ENCODE data around the gene GTPBP6. TPM values are rescaled to one million over a fixed set of nuclear protein-coding genes. Genes with fewer than 3 reads are reported as not detected.
"Not testable (repeated sequence)": the region's sequence is repeated elsewhere in the genome, so short reads cannot be mapped to it uniquely, and the experiment has no call there.

The GTPBP6 gene
- total RNA-seq, 8 experiments from 2014 or later = 13.3 to 60.2 (median 26.0) TPM

- Histone ChIP-seq H3K27ac (peak overlapping the region; percentile 78 to 83), H3K4me3 (peak overlapping the region; percentile 28 to 53 (median 37))
- H3K4me1 ChIP-seq (replicated peaks in 1 of 2); ATAC-seq (replicated peaks in 6 of 8); in situ Hi-C loops (cut with MboI; ENCODE audit: low pct_unique_long_range_greater_than_20kb in 2 of 9, low sequenced_read_pairs in 9 of 9, unreplicated experiment in 9 of 9): not testable (repeated sequence)
- WGBS, 10 experiments = 43 to 83% (median 69%) methylated on average over 2 to 16 of the region's 21 CpGs; no CpG with 5 or more reads in 2 of the 10 experiments
These were observed 36.5 kb downstream of the GTPBP6 start for GRCh38 chrX:282000-282681.

GRCh38 chrX:281166-281999 lies 37.2 kb downstream of the GTPBP6 start, which contains the start of gene PLCXD1:
Gene PLCXD1 (plus strand): TSS chrX:281381. CDS start chrX:284188, 2,807 bp downstream.
- H3K4me1 ChIP-seq (replicated peaks in 1 of 2) = peaks cover 5 to 8% of the 10 kb centered on the region in 2 donors
- in situ Hi-C loops (cut with MboI; ENCODE audit: low pct_unique_long_range_greater_than_20kb in 2 of 9, low sequenced_read_pairs in 9 of 9, unreplicated experiment in 9 of 9) = no loop called here
- H3K4me3 ChIP-seq = peak within 1 kb of the TSS; percentile 28 to 53 (median 37)
- H3K27ac ChIP-seq = peak within 1 kb of the TSS; percentile 78 to 83
- peak in 6 of 8 experiments; percentile 28 to 85 (median 70) for ATAC-seq (replicated peaks in 6 of 8)
- WGBS, 10 experiments = 4 to 73% (median 22%) methylated on average over 4 to 18 of the region's 25 CpGs; no CpG with 5 or more reads in 6 of the 10 experiments

GRCh38 chrX:280722-281121 lies 37.9 kb downstream of the GTPBP6 start:
- H3K4me1 ChIP-seq (replicated peaks in 1 of 2) = peaks cover 11 to 15% of the 10 kb centered on the region in 2 donors
- in situ Hi-C loops (cut with MboI; ENCODE audit: low pct_unique_long_range_greater_than_20kb in 2 of 9, low sequenced_read_pairs in 9 of 9, unreplicated experiment in 9 of 9); ATAC-seq (replicated peaks in 6 of 8); H3K27ac ChIP-seq: not testable (repeated sequence)
- H3K4me3 ChIP-seq = peak overlapping the region in 3 of 5 donors; percentile 37 to 53 (median 43)
- no CpG with 5 or more reads among the region's 24 CpGs for WGBS, 10 experiments

GRCh38 chrX:279757-280604 lies 38.6 kb downstream of the GTPBP6 start:
- Histone ChIP-seq H3K4me3 (peak overlapping the region in 1 of 5 donors; percentile 30), H3K27ac (peak overlapping the region in 1 of 2 donors; percentile 83)

GRCh38 chrX:276581-277201 lies 41.9 kb downstream of the GTPBP6 start:
- 10 to 80% (median 30%) methylated on average over 1 to 9 of the region's 49 CpGs; no CpG with 5 or more reads in 6 of the 10 experiments for WGBS, 10 experiments
- H3K27ac ChIP-seq = peak overlapping the region in 1 of 2 donors; percentile 87
- in situ Hi-C loops (cut with MboI; ENCODE audit: low pct_unique_long_range_greater_than_20kb in 2 of 9, low sequenced_read_pairs in 9 of 9, unreplicated experiment in 9 of 9) = no loop called here
- peak in 5 of 8 experiments; percentile 6 to 64 (median 37) for ATAC-seq (replicated peaks in 6 of 8)
- peak overlapping the region in 2 of 5 donors; percentile 26 to 30 for H3K4me3 ChIP-seq
- peaks cover 14 to 23% of the 10 kb centered on the region in 2 donors for H3K4me1 ChIP-seq (replicated peaks in 1 of 2)

More at GRCh38 chrX:279757-280604, 38.6 kb downstream of the GTPBP6 start:
- ATAC-seq (replicated peaks in 6 of 8); in situ Hi-C loops (cut with MboI; ENCODE audit: low pct_unique_long_range_greater_than_20kb in 2 of 9, low sequenced_read_pairs in 9 of 9, unreplicated experiment in 9 of 9): not testable (repeated sequence)
- H3K4me1 ChIP-seq (replicated peaks in 1 of 2) = peaks cover 17 to 23% of the 10 kb centered on the region in 2 donors
- 67 to 100% (median 81%) methylated on average over 1 to 10 of the region's 45 CpGs; no CpG with 5 or more reads in 2 of the 10 experiments for WGBS, 10 experiments

- H3K4me3 ChIP-seq = peak overlapping the region in 2 of 5 donors; percentile 26 to 30
- peak; percentile 15 to 98 (median 52) for ATAC-seq (replicated peaks in 6 of 8)
- in situ Hi-C loops (cut with MboI; ENCODE audit: low pct_unique_long_range_greater_than_20kb in 2 of 9, low sequenced_read_pairs in 9 of 9, unreplicated experiment in 9 of 9) = no loop called here
- 0 to 38% (median 19%) methylated on average over 2 to 11 of the region's 36 CpGs; no CpG with 5 or more reads in 5 of the 10 experiments for WGBS, 10 experiments
- peak overlapping the region in 1 of 2 donors; percentile 87 for H3K27ac ChIP-seq
- H3K4me1 ChIP-seq (replicated peaks in 1 of 2) = peaks cover 14 to 23% of the 10 kb centered on the region in 2 donors
These were observed 42.5 kb downstream of the GTPBP6 start for GRCh38 chrX:275967-276580.

GRCh38 chrX:275476-275966 lies 43.1 kb downstream of the GTPBP6 start:
- Histone ChIP-seq H3K4me3 (peak overlapping the region in 2 of 5 donors; percentile 26 to 30), H3K27ac (peak overlapping the region in 1 of 2 donors; percentile 87), H3K4me1 (replicated peaks in 1 of 2) (peaks cover 14 to 23% of the 10 kb centered on the region in 2 donors)
- peak in 5 of 8 experiments; percentile 9 to 29 (median 20) for ATAC-seq (replicated peaks in 6 of 8)
- in situ Hi-C loops (cut with MboI; ENCODE audit: low pct_unique_long_range_greater_than_20kb in 2 of 9, low sequenced_read_pairs in 9 of 9, unreplicated experiment in 9 of 9) = no loop called here
- WGBS, 10 experiments = 24 to 40% methylated on average over 1 to 6 of the region's 32 CpGs; no CpG with 5 or more reads in 8 of the 10 experiments

GRCh38 chrX:274904-275475 lies 43.6 kb downstream of the GTPBP6 start:
- peak in 6 of 8 experiments; percentile 15 to 78 (median 60) for ATAC-seq (replicated peaks in 6 of 8)
- H3K4me3 ChIP-seq = peak overlapping the region in 2 of 5 donors; percentile 26 to 30
- in situ Hi-C loops (cut with MboI; ENCODE audit: low pct_unique_long_range_greater_than_20kb in 2 of 9, low sequenced_read_pairs in 9 of 9, unreplicated experiment in 9 of 9) = no loop called here
- no CpG with 5 or more reads among the region's 16 CpGs for WGBS, 10 experiments
- H3K4me1 ChIP-seq (replicated peaks in 1 of 2) = peaks cover 14 to 23% of the 10 kb centered on the region in 2 donors
- peak overlapping the region in 1 of 2 donors; percentile 87 for H3K27ac ChIP-seq

- ATAC-seq (replicated peaks in 6 of 8) = no peak
- Histone ChIP-seq H3K27ac (no peak overlapping the region), H3K4me3 (no peak overlapping the region), H3K4me1 (replicated peaks in 1 of 2) (peaks cover 7 to 12% of the 10 kb centered on the region in 2 donors)
- WGBS, 10 experiments = 70 to 100% (median 95%) methylated on average over 2 to 4 of the region's 21 CpGs; no CpG with 5 or more reads in 6 of the 10 experiments
- in situ Hi-C loops (cut with MboI; ENCODE audit: low pct_unique_long_range_greater_than_20kb in 2 of 9, low sequenced_read_pairs in 9 of 9, unreplicated experiment in 9 of 9) = no loop called here
These were observed 47.7 kb downstream of the GTPBP6 start for GRCh38 chrX:270848-271367.

GRCh38 chrX:267771-268261 lies 50.8 kb downstream of the GTPBP6 start:
- Histone ChIP-seq H3K4me1 (replicated peaks in 1 of 2) (no peaks in the 10 kb centered on the region), H3K4me3 (no peak overlapping the region), H3K27ac (no peak overlapping the region)
- in situ Hi-C loops (cut with MboI; ENCODE audit: low pct_unique_long_range_greater_than_20kb in 2 of 9, low sequenced_read_pairs in 9 of 9, unreplicated experiment in 9 of 9) = no loop called here
- no peak for ATAC-seq (replicated peaks in 6 of 8)
- 60 to 97% (median 85%) methylated on average over 1 to 9 of the region's 33 CpGs; no CpG with 5 or more reads in 5 of the 10 experiments for WGBS, 10 experiments

- in situ Hi-C loops (cut with MboI; ENCODE audit: low pct_unique_long_range_greater_than_20kb in 2 of 9, low sequenced_read_pairs in 9 of 9, unreplicated experiment in 9 of 9) = no loop called here
- WGBS, 10 experiments = 23 to 93% (median 82%) methylated on average over 1 to 5 of the region's 8 CpGs; no CpG with 5 or more reads in 2 of the 10 experiments
- Histone ChIP-seq H3K27ac (no peak overlapping the region), H3K4me1 (replicated peaks in 1 of 2) (peaks cover 10 to 17% of the 10 kb centered on the region in 2 donors), H3K4me3 (no peak overlapping the region)
- ATAC-seq (replicated peaks in 6 of 8) = no peak
These were observed 53.1 kb downstream of the GTPBP6 start for GRCh38 chrX:265502-265901.

Data from motor neuron (in vitro differentiated cells).